ENCODE results near the gene MYO3B.
"Not testable (repeated sequence)": the region's sequence is repeated elsewhere in the genome, so short reads cannot be mapped to it uniquely, and the experiment has no call there.

The MYO3B gene

DNA sequence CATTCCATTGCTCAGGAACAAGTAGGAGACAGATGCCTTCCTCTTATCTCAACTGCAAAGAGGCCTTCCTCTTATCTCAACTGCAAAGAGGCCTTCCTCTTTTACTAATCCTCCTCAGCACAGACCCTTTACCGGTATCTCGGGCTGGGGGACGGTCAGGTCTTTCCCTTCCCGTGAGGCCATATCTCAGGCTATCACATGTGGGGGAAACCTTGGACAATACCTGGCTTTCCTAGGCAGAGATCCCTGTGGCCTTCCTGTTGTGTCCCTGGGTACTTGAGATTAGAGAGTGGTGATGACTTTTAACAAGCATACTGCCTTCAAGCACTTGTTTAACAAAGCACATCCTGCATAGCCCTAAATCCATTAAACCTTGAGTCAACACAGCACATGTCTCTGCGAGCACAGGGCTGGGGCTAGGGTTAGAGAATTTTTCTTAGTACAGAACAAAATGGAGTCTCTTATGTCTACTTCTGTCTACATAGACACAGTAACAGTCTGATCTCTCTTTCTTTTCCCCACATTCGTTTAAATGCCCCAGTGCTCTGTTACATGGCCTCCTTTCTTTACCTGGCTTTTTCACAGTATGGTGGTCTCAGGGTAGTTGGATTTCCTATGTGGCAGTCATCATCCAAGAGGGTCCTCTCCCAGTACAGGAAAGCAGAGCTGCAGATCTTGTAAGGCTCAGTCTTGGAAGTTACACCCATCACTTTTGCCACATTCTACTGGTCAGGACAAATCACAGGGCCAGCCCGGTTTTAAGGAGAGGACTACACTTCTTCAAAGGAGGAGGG, 86.0 kb downstream of the MYO3B start:
- DNase-seq (ENCODE audit: low read depth), result not testable (repeated sequence)

DNA sequence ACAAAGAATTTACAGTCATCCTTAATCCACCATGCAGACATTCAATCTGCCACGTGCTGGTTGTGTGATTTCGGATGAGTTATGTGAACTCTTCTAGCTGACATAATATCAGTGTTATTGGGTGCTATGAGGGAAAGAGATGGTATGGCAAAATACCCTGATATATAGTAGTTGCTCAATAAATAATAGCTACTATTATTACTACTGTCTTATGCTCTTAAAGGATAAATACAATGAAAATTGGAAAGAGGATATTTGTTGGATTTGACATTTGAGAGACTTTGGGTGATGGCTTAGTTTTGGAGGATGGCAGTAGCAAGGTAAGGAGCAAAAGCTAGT, 86.5 kb downstream of the MYO3B start:
- no peak for DNase-seq (ENCODE audit: low read depth)

DNA sequence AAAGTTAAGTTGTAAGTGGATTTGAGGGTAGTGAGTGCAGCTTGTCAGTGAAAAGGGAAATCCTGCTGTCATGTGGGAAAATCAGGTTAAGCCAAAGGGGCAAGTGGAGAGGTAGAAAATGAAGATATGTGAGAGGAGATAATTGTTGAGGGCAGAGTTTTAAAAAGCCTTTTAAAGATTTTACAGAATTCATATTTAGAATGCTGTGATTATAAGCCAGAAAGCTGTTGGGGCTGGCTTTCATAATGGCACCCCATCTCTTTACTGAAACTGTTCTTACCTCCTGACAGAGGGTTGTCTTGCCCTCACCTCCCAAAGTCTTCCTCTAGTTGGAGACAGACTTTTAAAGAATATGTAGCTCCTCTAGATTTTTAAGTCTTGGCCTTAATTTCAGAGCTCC, 86.9 kb downstream of the MYO3B start:
- DNase-seq (ENCODE audit: low read depth), result no peak

DNA sequence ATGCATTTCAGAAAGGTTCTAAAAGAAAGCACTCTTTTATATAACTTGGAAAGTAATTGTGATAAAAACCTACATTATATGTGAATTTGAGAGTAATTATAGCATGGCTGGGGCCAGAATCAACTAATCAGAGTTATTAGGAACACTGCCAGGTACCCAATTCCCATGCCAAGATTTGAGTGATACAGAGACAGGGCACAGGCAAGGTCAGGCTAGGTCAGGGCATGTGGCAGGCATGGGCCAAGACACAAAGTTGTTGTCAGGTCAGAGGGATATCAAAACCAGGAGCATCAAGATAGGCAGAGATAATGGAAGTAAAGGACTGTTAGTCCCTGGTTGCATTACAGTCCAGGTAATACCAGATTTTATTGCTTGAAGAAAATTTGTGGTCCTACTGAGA, 87.4 kb downstream of the MYO3B start:
- no peak for DNase-seq (ENCODE audit: low read depth)

DNA sequence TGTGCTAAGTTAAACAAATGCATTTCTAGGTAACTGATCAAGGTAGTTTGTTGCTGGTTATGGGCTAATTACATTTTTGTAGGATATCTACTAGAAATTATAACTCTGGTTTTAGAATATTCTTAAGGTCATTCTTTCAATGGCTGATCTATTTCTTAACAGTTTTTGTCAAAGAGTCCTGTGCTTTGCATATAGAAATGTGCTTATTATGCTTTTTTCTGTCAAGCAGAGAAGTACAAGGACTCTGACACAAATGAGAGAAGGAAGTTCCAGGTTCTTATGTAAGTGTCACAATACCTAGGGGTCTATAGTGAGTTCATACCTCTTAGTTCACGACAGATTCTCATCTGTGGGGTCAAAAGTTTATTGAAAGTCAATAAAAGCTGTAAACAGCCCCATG, 88.4 kb downstream of the MYO3B start:
- DNase-seq (ENCODE audit: low read depth), result no peak

DNA sequence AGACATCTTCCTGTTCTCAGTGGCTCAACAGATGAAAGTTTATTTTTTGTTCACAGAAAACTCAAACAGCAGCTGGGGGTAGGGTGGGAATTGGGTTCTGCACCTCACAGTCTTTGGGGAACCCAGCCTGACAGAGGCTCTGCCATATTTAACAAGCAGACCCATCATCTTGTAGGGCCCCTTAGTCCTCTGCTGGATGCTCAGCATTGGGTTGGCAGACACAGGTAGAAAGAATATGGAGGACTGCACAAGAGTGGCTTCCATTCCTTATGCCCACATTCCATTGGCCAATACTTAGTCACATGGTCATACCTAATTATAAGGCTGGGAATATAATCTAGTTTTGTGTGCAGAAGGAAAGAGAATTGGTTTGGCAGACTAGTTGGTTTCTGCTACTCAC, 89.1 kb downstream of the MYO3B start:
- no peak for DNase-seq (ENCODE audit: low read depth)

DNA sequence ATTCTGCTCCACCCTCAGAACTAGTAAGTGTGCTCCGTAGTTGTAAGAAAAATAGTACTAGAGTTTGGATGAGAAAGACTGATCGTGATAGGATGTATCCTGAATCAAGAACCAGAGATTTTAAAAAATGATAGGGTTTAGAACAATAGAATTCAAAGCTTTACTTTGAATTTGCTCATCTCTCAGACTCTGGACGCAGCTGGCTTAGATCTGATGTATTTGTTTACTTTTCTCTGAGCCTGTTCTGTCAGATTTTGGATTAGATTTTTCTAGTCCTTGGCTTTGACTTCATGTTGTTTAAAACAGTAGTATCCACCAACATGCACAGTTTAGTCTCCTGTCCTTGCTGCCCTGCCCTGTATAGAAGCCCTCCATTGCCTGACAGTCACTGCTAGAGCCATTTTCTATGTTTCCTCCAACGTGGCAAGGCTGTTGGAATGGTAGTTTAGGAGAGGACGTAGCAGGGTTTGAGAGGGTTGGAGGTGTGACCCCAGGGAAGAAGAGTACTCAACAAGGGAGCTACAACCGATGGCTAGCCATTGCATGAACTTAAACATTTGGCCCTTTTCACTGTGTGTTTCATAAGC, 92.4 kb downstream of the MYO3B start:
- no peak for DNase-seq (ENCODE audit: low read depth)

DNA sequence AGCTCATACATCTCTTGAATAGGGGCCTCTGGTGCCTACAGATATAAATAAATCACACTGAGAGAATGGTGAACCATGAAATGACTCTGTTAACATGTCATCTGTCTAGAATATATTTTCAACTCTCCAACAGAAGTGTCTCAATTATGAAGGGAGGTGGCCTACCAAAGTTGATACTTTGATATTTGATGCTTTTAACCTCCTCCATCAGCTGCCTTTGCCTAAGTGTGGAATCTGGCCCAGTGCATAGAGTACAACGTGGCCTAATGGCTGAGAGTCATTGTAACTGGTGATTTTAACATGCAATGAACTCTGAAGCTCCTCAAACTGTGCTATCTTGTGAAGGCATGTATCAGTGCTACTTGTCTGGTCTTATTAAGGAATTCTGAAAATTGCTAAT, 93.4 kb downstream of the MYO3B start:
- no peak for DNase-seq (ENCODE audit: low read depth)

DNA sequence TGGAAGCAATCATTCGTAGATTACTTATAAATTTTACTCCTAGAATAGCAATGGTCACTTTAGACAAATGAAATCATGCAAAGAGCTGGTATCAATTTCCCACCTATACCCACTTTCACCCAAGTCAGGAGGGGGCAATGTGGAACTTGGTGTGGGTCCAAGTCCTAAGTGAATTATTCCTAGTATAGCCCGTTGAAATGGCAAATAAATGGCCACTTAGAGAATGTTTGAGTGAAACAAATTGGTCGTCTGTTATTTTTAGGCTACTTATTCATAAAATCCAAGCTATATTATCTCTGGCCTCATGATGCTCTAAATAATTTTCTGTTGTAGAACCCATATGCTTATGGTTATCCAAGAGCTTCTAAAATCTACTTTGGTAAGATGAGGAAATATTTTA, 98.1 kb downstream of the MYO3B start:
- DNase-seq (ENCODE audit: low read depth), result no peak

DNA sequence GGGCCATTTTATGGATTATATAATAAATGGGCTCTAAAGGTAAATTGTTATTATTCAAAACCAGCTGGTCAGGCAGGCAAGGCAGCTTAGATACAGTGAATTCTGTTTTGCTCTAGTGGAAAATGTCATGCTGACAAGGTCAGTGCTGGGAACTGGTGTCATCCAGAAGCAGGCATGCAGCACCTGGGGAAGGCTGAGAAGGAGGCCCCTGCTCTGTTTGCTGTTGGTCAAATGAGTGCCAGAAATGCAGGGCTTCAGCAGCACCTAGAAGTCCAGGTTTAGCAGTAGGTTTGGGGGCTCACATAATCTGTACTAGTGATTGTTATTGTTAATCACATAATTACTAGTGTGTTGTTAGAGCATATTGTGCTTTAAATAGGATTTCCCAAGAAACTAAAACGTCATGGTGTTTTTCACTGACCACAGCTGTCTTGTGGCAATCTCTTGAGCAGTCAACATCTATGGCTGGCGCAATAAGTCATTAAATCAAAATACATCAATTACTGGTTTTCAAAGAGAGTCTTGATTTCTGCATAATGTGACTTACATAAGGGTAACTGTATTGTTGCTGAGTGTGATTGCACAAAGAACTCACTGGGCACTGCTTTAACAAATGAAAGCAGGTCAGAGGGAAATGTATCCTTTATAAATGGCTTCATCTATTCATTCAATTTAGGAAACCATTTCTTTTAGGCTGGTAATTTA, 99.1 kb downstream of the MYO3B start:
- DNase-seq (ENCODE audit: low read depth), result no peak

DNA sequence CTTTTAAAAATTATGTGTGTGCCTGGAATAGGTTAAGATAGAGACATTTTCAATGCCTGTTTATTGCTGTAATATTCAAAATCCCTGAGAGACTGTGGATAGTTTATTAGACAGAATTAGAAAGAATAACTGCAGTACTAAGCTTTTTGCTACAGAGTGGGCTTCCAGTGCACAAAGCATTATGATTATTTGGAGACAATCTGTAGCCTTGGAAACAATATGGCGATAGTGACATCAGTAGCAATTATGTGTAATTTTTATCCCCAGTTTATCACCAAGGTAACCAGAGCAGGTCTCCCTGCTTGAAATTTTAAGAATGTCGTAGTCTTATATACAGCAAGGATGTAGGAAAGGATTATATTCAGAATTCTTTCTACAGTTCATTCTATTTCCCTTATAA, 100.0 kb downstream of the MYO3B start:
- no peak for DNase-seq (ENCODE audit: low read depth)

DNA sequence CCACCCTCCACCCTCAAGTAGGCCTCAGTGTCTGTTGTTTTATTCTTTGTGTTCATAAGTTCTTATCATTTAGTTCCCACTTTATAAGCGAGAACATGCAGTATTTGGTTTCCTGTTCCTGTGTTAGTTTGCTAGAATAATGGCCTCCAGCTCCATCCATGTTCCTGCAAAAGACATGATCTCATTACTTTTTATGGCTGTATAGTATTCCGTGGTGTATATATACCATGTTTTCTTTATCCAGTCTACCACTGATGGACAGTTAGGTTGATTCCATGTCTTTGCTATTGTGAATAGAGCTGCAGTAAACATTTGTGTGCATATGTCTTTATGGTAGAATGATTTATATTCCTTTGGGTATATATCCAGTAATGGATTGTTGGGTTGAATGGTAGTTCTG, 101.7 kb downstream of the MYO3B start:
- not testable (repeated sequence) for DNase-seq (ENCODE audit: low read depth)

DNA sequence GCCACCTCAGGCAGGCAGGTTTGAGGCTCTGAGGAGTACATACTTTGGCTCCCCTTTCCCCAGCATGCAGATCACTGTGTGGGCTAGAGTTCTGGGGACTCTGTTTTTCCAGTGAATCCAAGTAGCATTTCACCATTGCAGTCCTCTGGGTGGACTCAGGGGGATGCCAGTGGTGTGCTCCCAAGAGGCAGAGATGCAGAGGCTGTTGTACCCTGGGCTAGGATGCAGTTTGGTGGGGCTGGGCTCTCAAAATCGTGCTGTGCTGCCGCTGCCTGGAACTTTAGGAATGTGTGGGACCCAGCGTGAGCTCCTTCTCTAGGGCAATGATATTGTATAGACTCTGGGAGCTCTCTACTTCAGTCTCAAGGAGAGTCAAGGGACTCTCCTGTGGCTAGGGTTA, 104.9 kb downstream of the MYO3B start:
- DNase-seq (ENCODE audit: low read depth), result no peak

DNA sequence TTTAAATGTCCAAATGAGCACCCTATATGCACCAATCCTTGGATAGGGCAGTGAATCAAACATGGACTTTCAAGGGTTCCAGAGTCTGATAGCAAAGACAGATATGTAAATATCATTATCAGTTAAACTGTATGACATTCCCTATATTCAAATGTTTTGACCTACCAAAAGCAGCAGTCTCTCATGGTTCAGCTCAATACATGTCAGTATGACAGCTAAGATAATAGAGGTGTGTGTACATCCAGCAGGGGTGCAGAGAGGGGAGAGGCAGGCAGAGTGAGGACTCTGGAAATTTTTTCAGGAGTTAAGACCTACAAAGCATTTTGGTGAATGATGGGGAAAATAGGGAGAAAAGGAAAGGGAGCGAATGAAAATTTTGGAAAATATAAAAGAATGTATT, 106.3 kb downstream of the MYO3B start:
- no peak for DNase-seq (ENCODE audit: low read depth)

DNA sequence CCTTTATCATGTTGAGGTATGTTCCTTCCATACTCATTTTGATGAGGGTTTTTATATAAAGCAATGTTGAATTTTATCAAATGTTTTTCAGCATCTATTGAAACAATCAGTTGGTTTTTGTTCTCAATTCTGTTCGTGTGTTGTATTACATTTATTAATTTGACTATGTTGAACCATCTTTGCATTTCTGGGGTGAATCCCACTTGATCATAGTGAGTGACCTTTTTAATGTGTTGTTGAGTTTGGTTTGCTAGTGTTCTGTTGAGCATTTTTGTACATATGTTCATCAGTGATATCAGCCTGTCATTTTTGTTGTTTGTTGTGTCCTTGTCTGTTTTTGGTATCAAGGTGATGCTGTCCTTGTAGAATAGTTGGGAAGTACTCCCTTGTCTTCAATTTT, 110.9 kb downstream of the MYO3B start:
- no peak for DNase-seq (ENCODE audit: low read depth)

DNA sequence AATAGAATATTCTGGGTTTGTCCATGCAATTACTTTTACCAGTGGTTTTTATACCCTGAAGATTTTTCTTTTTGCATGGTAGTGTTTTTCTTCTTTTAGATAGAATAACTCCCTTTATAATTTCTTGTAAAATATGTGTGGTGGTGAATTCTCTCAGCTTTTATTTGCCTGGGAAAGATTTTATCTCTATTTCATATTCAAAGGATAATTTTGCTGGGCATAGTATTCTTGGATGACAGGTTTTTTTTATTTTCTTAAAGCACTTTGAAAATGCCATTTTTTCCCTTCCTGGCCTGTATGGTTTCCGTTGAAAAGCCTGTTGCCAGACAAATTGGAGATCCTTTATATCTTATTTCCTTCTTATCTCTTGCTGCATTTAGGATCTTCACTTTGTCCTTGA, 113.5 kb downstream of the MYO3B start:
- no peak for DNase-seq (ENCODE audit: low read depth)

DNA sequence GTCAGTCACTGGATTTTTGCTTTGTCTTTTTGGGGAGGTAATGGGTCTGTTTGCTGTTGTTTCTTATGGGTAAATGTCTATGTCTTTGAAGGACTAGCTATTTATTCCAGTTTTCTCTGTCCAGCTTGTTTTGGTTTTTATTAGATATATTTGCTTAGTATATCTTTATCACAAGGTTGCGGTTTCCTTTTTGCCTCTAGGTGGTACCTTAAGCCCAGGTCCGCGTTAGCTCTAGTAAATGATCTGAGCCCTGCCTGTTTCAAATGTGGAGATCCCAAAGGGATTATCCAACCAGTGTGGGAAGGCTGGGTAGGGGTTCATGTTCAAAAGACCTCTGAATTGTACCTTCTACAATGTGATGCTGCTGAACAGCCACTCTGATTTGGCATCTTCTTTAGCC, 114.5 kb downstream of the MYO3B start:
- DNase-seq (ENCODE audit: low read depth), result no peak

DNA sequence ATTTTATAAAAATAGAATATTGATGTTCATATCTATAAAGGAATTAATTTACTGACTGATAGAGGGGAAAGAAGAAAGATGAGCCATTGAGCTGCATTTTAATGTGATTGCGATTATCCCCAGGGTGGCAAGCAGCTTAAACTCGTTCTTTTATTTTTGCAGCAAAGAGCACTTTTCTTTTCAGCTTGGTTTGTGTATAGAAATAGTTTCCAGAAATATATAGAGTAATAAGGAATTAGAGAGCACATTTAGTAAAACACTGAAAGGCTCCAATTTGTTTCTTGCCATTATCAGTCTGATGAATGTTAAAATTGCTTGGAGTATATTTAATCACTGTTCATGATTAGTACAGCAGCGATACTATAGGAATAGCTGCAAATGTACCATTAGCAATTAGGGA, 119.5 kb downstream of the MYO3B start:
- DNase-seq (ENCODE audit: low read depth), result no peak

DNA sequence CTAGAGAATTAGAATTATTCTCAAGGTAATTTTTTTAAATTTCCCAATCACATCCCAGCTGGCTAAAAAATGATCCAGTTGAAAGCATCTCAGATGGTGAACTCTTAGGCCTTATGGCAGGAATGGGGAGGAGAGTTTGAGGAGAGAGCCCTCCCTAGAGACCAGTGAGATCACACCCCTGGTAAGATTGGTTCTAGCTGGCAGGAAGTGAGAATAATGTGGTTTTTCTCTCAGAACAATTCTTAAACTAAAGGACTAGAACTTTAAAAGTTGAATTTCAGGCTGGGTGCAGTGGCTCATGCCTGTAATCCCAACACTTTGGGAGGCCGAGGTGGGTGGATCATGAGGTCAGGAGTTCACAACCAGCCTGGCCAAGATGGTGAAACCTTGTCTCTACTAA, 120.2 kb downstream of the MYO3B start:
- no peak for DNase-seq (ENCODE audit: low read depth)

DNA sequence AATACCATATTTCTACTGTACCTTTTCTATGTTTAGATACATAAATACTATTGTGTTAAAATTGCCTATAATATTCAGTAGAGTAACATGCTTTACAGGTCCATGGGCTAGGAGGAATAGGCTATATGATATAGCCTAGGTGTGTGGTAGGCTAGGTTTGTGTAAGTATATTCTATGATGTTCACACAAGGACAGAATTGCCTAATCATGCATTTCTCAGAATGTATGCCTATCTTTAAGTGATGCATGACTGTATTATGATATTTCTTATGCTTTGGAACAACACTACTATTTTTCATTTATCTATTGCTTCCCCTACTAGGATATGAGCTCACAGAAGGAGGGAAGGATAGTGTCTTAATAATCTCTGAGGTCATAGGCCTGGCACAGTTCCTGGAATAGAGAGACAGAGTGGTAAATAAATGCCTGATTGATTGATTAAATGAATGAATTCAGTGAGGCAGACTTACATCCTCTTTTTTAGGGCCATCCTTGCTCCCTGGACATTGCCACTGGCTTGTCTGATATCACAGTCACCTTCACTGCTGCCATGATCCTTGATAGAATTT, 121.0 kb downstream of the MYO3B start:
- DNase-seq (ENCODE audit: low read depth), result no peak

DNA sequence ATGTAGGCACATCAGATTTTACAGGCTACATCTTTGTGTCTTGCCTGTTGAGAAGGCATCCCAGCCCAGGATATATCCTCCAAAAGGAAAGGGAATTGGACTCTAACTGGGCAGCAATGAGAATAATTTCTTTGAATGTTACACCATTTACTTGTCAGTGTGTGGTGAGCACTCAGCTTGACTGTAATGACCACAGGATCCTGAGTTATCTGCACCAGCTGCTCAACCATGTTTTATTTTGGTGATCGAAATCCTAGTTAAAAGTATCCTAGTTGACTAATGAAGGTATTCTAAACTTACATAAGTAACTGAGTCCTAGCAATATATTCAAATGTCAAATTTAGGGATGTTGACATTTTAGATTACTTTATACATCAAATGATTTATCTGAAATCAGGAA, 123.0 kb downstream of the MYO3B start:
- no peak for DNase-seq (ENCODE audit: low read depth)

DNA sequence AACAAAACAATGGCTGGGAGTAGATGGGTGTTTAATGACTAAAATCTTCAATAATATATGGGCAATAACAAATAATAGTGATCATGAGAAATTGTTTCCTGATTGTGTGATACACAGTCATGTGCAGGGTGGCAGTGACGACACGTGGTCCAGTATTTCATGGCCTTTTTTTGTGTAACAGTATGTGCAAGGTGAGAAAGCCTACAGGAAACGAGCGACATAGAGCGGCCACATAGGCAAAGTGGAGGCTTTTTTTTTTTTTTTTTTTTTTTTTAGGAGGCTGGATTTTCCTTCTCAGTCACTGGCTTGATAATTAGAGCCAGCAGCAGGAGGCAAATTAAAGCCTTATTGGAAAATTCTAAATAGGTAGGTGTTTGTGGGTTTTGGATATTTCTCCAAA, 123.7 kb downstream of the MYO3B start:
- no peak for DNase-seq (ENCODE audit: low read depth)

DNA sequence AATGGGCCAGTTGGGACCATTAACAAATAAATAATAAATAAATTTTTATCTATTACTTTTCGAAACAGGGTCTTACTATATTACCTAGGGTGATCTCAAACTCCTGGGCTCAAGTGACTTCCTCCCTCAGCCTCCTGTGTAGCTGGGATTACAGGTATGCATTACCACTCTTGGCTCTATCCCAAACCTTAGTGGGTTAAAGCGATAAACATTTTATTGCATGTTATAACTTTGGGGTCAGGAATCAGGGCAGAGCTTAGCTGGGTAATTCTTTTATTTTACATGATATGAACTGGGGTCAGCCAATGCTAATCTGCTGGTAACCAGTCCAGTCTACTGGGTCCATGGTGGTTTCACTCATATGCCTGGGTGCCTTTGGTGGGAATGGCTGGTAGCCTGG, 127.8 kb downstream of the MYO3B start:
- DNase-seq (ENCODE audit: low read depth), result no peak

All from stimulated activated CD8-positive, alpha-beta memory T cell treated with anti-CD3 and anti-CD28 coated beads, Interleukin-15, amount 100 ng/mL, for 24 hours (primary cell).